Activated T-cell treated with anti-CD3 and anti-CD28 coated beads for 48 hours (primary cell): ENCODE results near the gene AGR3.
"Not testable (repeated sequence)": the region's sequence is repeated elsewhere in the genome, so short reads cannot be mapped to it uniquely, and the experiment has no call there.

ENCODE experiments used
- DNase-seq: peaks from one replicate; pipeline ENCODE4 v3.0.0-alpha.2; 2020; ENCODE audit warnings: low read depth

The AGR3 gene

GRCh38 chr7:16891338-16891737, 9.6 kb upstream of the AGR3 start:
- no peak for DNase-seq

GRCh38 chr7:16889851-16890415, 8.2 kb upstream of the AGR3 start:
- no peak for DNase-seq

DNA sequence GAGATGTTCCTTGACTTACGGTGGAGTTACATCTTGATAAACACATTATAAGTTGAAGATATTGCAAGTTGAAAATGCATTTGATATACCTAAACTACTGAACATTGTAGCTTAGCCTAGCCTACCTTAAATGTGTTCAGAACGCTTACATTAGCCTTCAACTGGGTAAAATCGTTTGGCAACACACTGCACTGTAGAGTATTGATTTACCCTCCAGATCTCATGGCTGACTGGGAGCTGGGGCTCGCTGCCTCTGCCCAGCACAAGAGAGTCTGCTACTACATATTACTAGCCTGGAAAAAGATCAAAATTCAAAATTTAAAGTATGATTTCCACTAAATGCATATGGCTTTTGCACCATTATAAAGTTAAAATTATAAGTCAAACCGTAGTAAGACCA, 7.5 kb upstream of the AGR3 start:
- DNase-seq: no peak

GRCh38 chr7:16883918-16884317, 2.1 kb upstream of the AGR3 start:
- DNase-seq: no peak

GRCh38 chr7:16880554-16880953, 1.2 kb downstream of the AGR3 start:
- DNase-seq: no peak

GRCh38 chr7:16879181-16879580, 2.6 kb downstream of the AGR3 start:
- no peak for DNase-seq

DNA sequence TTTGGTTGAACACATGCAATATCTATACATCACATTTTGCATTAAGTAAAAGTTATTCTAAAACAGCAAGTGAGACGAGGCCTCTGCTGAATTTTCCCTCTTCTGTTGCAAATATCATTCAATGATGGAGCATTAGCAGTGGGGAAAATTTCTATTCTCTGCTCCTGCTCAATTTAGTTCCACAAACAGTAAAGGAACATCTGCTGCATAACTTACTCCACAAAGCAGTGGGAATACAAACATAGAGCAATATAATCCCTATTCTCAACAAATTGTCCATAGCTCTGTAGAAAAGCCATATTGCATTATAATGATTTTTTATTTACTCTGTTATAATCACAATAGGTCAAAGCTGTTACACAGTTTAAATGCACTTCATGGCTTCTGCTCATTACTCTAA, 5.9 kb downstream of the AGR3 start:
- DNase-seq: no peak

- no peak for DNase-seq
Observed at GRCh38 chr7:16874066-16874465, 7.7 kb downstream of the AGR3 start.

DNA sequence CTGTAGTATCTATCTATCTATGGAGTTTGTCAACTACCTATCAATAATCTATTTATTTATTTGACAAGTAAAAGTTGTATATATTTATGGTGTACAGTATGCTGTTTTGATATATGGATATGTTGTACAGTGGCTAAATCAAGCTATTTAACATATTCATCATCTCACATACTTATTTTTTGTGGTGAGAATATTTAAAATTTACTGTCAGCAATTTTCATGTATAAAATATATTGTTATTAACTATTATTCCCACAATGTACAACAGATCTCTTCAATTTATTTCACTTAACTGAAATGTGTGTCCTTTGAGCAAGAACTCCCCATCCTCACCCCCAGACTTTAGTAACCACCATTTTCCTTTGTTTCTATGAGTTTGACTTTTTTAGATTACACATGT, 14.5 kb downstream of the AGR3 start:
- no peak for DNase-seq

DNA sequence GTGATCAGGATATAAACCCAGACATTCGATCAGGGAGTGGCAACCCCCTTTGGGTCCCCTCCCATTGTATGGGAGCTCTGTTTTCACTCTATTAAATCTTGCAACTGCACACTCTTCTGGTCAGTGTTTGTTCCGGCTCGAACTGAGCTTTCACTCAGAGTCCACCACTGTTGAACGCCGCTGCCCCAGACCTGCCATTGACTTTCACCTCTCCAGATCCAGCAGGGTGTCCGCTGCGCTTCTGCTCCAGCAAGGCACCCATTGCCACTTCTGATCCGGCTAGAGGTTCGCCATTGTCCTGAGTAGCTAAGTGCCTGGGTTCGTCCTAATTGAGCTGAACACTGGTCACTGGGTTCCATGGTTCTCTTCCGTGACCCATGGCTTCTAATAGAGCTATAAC, 28.6 kb downstream of the AGR3 start:
- not testable (repeated sequence) for DNase-seq

DNA sequence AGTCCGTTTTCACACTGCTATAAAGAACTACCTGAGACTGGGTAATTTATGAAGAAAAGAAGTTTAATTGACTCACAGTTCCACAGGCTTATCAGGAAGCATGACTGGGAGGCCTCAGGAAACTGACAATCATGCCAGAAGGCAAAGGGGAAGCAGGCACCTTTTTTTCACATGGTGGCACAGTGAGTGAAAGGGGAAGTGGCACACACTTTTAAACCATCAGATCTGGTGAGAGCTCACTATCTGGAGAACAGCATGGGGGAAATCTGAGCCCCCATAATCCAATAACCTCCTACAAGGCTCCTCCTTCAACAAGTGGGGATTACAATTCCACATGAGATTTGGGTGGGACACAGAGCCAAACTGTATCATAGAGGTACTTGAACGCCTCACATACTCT, 30.0 kb downstream of the AGR3 start:
- DNase-seq: no peak

- no peak for DNase-seq
Observed at GRCh38 chr7:16850614-16851466, 30.9 kb downstream of the AGR3 start.

GRCh38 chr7:16849296-16850148, 32.3 kb downstream of the AGR3 start:
- DNase-seq: no peak

- no peak for DNase-seq
Observed at GRCh38 chr7:16847381-16847860, 34.4 kb downstream of the AGR3 start.

DNA sequence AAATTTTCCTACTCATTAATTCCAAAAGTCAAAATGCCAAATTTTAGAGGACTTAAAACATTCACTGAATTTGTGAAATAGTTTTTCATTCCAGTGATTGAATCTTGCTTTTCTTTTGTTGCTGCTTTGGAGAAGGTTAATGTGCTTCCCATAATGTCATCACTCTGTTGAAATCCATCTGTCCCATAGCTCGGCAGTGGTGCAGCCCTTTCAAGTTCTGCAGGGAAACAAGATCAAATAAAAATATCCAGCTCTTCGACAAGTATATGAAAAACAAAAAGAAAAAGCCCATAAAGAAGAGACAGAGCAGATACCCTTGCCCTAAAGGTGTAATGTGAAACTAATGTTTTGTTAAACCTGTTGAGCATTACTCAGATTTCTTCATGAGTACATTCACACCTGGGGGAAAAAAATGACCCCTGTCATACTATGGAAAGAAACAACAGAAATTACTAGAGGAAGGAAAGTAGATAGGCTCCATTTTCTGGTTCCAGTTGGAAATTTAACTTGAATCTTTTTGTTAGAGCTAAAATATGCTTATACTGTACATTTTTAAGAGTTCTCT, 35.1 kb downstream of the AGR3 start:
- no peak for DNase-seq

GRCh38 chr7:16845746-16846145, 36.0 kb downstream of the AGR3 start:
- no peak for DNase-seq

DNA sequence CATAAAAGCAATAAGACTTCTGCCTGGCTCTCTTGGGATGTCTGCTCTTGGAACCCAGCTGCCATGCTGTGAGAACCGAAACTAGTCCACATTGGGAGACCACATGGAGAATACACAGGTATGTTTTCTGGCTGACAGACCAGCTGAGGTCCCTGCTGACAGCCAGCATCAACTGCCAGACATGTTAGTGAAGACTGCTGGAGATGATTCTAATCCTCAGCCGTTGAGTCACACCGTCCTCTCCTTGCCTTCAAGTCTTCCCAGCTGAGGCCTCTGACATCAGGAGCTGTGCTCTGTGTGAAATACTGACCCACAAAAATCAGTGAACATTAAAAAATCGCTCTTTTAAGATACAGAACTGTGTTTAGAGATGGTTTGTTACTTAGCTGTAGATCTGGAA, 40.1 kb downstream of the AGR3 start:
- no peak for DNase-seq

- no peak for DNase-seq
Observed at GRCh38 chr7:16840094-16840493, 41.7 kb downstream of the AGR3 start.

DNA sequence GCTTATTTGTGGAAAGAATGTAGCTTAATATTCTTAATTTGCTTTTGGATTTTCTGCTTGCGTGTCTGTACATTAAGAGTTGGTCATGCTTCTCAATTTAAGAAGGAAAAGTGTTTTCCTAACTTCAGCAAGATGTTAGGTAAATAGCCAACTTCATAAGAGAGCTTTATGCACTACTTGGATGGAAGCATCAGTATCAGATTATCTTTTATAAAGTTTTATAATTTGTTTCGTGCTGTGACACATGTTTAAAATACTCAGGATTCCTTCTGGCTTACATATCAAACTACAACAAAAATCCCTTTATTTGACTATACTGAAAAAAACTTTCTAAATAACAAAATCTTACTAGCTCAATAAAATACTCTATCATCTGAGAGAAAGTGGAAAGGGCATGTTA, 42.1 kb downstream of the AGR3 start:
- DNase-seq: no peak

DNA sequence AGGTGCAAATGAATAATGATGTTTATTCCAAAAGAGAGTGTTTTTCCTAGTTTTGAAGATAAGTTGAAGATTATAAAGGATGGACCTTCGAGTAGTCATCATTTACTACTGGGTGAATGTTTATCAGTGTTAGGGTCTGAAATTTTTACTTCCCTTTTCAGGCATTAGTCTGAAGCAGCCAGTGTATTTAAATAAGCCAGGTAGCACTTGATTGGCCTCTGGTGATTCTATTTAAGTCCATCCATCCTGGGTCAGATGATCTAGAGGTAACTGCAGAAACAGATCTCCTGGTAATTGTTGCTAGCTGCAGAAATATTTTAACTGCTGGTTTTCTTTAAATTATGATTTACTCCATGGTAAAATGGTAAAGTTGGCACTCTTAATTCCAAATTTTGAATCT, 42.9 kb downstream of the AGR3 start:
- DNase-seq: no peak

DNA sequence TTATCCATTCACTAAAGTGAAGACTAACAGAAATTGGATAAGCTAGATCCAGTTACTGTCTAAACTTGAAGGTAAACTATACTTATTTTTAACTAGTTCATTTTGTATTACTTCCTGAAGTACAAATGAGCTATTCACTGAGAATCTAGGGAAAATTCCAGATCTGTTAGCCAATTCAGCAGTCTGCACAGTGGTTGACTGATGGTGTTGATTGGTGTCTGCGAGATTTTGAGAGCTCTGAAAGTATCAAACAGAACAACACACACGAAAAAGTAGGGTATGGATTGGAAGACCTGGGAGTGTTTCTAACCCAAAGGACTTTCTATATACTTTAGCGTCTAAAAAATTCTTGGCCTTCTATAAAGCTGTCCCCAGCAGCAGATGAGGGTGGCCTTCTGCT, 43.4 kb downstream of the AGR3 start:
- no peak for DNase-seq

GRCh38 chr7:16836481-16836880, 45.3 kb downstream of the AGR3 start:
- DNase-seq: no peak

- DNase-seq: no peak
Observed at GRCh38 chr7:16833373-16833772, 48.4 kb downstream of the AGR3 start.
